ENCODE measurements around the gene FBXO24. TPM values are rescaled to one million over a fixed set of nuclear protein-coding genes. Genes with fewer than 3 reads are reported as not detected.

Gene FBXO24
- total and polyA plus RNA-seq, 9 of the 15 experiments (the other 6 are each of a cell fraction or from before 2014, with no cell fraction given), result 0.17 to 0.95 (median 0.50) TPM

- peaks cover 23% of the 10 kb centered on the region for H3K79me2 ChIP-seq (ENCODE audit: control insufficient read depth, insufficient read depth, low read length)
- TF ChIP-seq SMARCA5 (IDR thresholded peaks at IDR 0.05), result no peak
- no peak for TF ChIP-seq RFX7 (CRISPR knock-in tag; IDR thresholded peaks at IDR 0.05)
- peak; percentile 65 for TF ChIP-seq POLR2G (IDR thresholded peaks at IDR 0.05; ENCODE audit: low read depth, low read length)
- TF ChIP-seq RBFOX2 (IDR thresholded peaks at IDR 0.05; ENCODE audit: low read depth, low read length), result peak; percentile 54
- TF ChIP-seq PCBP1 (IDR thresholded peaks at IDR 0.05; ENCODE audit: low read depth, low read length, poor library complexity, severe bottlenecking), result peak; percentile 58
- peak; percentile 39 for TF ChIP-seq PRPF4 (IDR thresholded peaks at IDR 0.05; ENCODE audit: insufficient read depth, low read depth, low read length, poor library complexity, severe bottlenecking)
- TF ChIP-seq ZBTB33 (CRISPR knock-in tag; IDR thresholded peaks at IDR 0.05), result peak; percentile 78
- TF ChIP-seq CTCF (IDR thresholded peaks at IDR 0.05 in 2 of 3, conservative IDR thresholded peaks at IDR 0.05 in 1 of 3; ENCODE audit: insufficient read depth in 2 of 3, low read depth in 1 of 3, low read length in 3 of 3), result peak in 2 of 3 experiments; percentile 14 to 21; a peak in 1 of 6 replicates
- TF ChIP-seq ZBTB7A (IDR thresholded peaks at IDR 0.05; ENCODE audit: borderline replicate concordance, control insufficient read depth, low read depth, low read length), result no peak
- TF ChIP-seq U2AF1 (optimal IDR thresholded peaks at IDR 0.05; ENCODE audit: low read depth, low read length), result peak; percentile 45
- no peak overlapping the region for H3K4me2 ChIP-seq (ENCODE audit: insufficient read depth, low read length)
- H2AFZ ChIP-seq (ENCODE audit: low read depth, low read length), result no peak overlapping the region
- H3K9ac ChIP-seq (ENCODE audit: insufficient read depth in 1 of 2, low read depth in 2 of 2, low read length in 2 of 2), result no peak overlapping the region
- intact Hi-C loops (cut with micrococcal nuclease) (no loop called here), in situ Hi-C loops (cut with MboI) (no loop called here)
- H3K9me1 ChIP-seq (ENCODE audit: control insufficient read depth, insufficient read depth, low read length), result no peaks in the 10 kb centered on the region
- no peak for FAIRE-seq
- H3K36me3 ChIP-seq (ENCODE audit: control insufficient read depth, insufficient read depth, low read length), result peaks cover 67% of the 10 kb centered on the region
- H3K4me1 ChIP-seq (replicated peaks in 1 of 2; ENCODE audit: control insufficient read depth in 2 of 2, insufficient read depth in 2 of 2, low read length in 2 of 2), result peaks cover 0 to 14% of the 10 kb centered on the region in 2 experiments; a peak in 2 of 5 replicates
- H3K9me3 ChIP-seq (replicated peaks; ENCODE audit: control insufficient read depth, insufficient read depth, low read depth, low read length), result no peaks in the 10 kb centered on the region
- peak in 1 of 4 experiments; percentile 41 for DNase-seq (ENCODE audit: extremely low read depth in 1 of 4, low spot score in 3 of 4)
- POLR2A ChIA-PET, result interaction anchor here (0.7 to 1.4 kb wide), 2 partner anchors 21 to 382 kb away, joined by 3 to 5 read pairs; partner anchors contain the start of gene MOSPD3
- CTCF ChIA-PET (ENCODE audit: low intra/inter-chr PET ratio), result no interaction called here
- 97% methylated on average over 40 of the region's 72 CpGs for WGBS (ENCODE audit: insufficient coverage, low coverage, missing lambda C conversion rate)
- no peaks in the 10 kb centered on the region for H3K27me3 ChIP-seq (ENCODE audit: control insufficient read depth in 2 of 2, insufficient read depth in 2 of 2, low read length in 2 of 2)
- H4K20me1 ChIP-seq (replicated peaks; ENCODE audit: control insufficient read depth, insufficient read depth, low read length), result no peaks in the 10 kb centered on the region; the same call in 1 of the 2 replicates
- no TSS peak for BruUV-seq (replicated peaks)
- H3K4me3 ChIP-seq, result no peak overlapping the region
- H3K27ac ChIP-seq (ENCODE audit: extremely low read depth, low read depth, low read length), result no peak overlapping the region
- ATAC-seq, result no peak
Measured at GRCh38 chr7:100632951-100633717, 47.0 kb downstream of the FBXO24 start.
